ENCODE results near the gene RSL1D1.
A peak's percentile ranks its signal among the peaks of the same experiment; 100 is the strongest.
"Not testable (repeated sequence)": the region's sequence is repeated elsewhere in the genome, so short reads cannot be mapped to it uniquely, and the experiment has no call there.

RSL1D1 gene

GRCh38 chr16:11833951-11834695, 17.2 kb downstream of the RSL1D1 start:
- no peak for DNase-seq

GRCh38 chr16:11828696-11829095, 22.6 kb downstream of the RSL1D1 start:
- TF ChIP-seq POLR2A (IDR thresholded peaks at IDR 0.05; ENCODE audit: low read length) (no peak), GATA1 (IDR thresholded peaks at IDR 0.05; ENCODE audit: low read depth, low read length) (no peak)
- no peak for DNase-seq

More at GRCh38 chr16:11833951-11834695, 17.2 kb downstream of the RSL1D1 start:
- TF ChIP-seq POLR2A (IDR thresholded peaks at IDR 0.05; ENCODE audit: low read length) (no peak), GATA1 (IDR thresholded peaks at IDR 0.05; ENCODE audit: low read depth, low read length) (no peak)

- DNase-seq = not testable (repeated sequence)
These were observed 25.7 kb downstream of the RSL1D1 start for GRCh38 chr16:11825520-11826165.

- no peak for TF ChIP-seq POLR2A (IDR thresholded peaks at IDR 0.05; ENCODE audit: low read length)
- TF ChIP-seq GATA1 (IDR thresholded peaks at IDR 0.05; ENCODE audit: low read depth, low read length) = no peak
- DNase-seq = peak; percentile 16 to 31
These were observed 27.0 kb downstream of the RSL1D1 start for GRCh38 chr16:11824362-11824761.

- DNase-seq = not testable (repeated sequence)
These were observed 27.7 kb downstream of the RSL1D1 start for GRCh38 chr16:11823645-11824044.

GRCh38 chr16:11819798-11820197, 31.5 kb downstream of the RSL1D1 start:
- no peak for TF ChIP-seq GATA1 (IDR thresholded peaks at IDR 0.05; ENCODE audit: low read depth, low read length)
- DNase-seq = no peak

- DNase-seq = not testable (repeated sequence)
These were observed 32.4 kb downstream of the RSL1D1 start for GRCh38 chr16:11818970-11819369.

- no peak for TF ChIP-seq GATA1 (IDR thresholded peaks at IDR 0.05; ENCODE audit: low read depth, low read length)
- TF ChIP-seq POLR2A (IDR thresholded peaks at IDR 0.05; ENCODE audit: low read length) = no peak
- no peak for DNase-seq
These were observed 35.2 kb downstream of the RSL1D1 start for GRCh38 chr16:11816123-11816522.

GRCh38 chr16:11814800-11815199, 36.5 kb downstream of the RSL1D1 start:
- not testable (repeated sequence) for DNase-seq

GRCh38 chr16:11806721-11807120, 44.6 kb downstream of the RSL1D1 start:
- DNase-seq = no peak
- TF ChIP-seq GATA1 (IDR thresholded peaks at IDR 0.05; ENCODE audit: low read depth, low read length) = no peak
- no peak for TF ChIP-seq POLR2A (IDR thresholded peaks at IDR 0.05; ENCODE audit: low read length)

GRCh38 chr16:11805556-11805955, 45.8 kb downstream of the RSL1D1 start:
- no peak for DNase-seq
- no peak for TF ChIP-seq POLR2A (IDR thresholded peaks at IDR 0.05; ENCODE audit: low read length)
- TF ChIP-seq GATA1 (IDR thresholded peaks at IDR 0.05; ENCODE audit: low read depth, low read length) = no peak

GRCh38 chr16:11801481-11802021, 49.8 kb downstream of the RSL1D1 start:
- no peak for TF ChIP-seq GATA1 (IDR thresholded peaks at IDR 0.05; ENCODE audit: low read depth, low read length)
- no peak for TF ChIP-seq POLR2A (IDR thresholded peaks at IDR 0.05; ENCODE audit: low read length)
- DNase-seq = no peak

GRCh38 chr16:11800382-11800718, 51.0 kb downstream of the RSL1D1 start:
- TF ChIP-seq POLR2A (IDR thresholded peaks at IDR 0.05; ENCODE audit: low read length) (no peak), GATA1 (IDR thresholded peaks at IDR 0.05; ENCODE audit: low read depth, low read length) (no peak)
- no peak for DNase-seq

- peak; percentile 26 to 49 for DNase-seq
- no peak for TF ChIP-seq GATA1 (IDR thresholded peaks at IDR 0.05; ENCODE audit: low read depth, low read length)
- no peak for TF ChIP-seq POLR2A (IDR thresholded peaks at IDR 0.05; ENCODE audit: low read length)
These were observed 51.6 kb downstream of the RSL1D1 start for GRCh38 chr16:11799509-11800381.

GRCh38 chr16:11799017-11799381, 52.3 kb downstream of the RSL1D1 start:
- DNase-seq = no peak
- TF ChIP-seq POLR2A (IDR thresholded peaks at IDR 0.05; ENCODE audit: low read length) = no peak
- no peak for TF ChIP-seq GATA1 (IDR thresholded peaks at IDR 0.05; ENCODE audit: low read depth, low read length)
